H1 (cell line): Measurements from ENCODE around the gene CYP46A1. TPM values are rescaled to one million over a fixed set of nuclear protein-coding genes. Genes with fewer than 3 reads are reported as not detected.

ENCODE experiments used
- CTCF ChIA-PET: fragments of 300-600 bp; sonication (Branson Sonifier 250); formaldehyde crosslinking; loops from one replicate; lab custom pipeline; 2021; ENCODE audit not compliant: partially characterized antibody; lab: Charles Lee
- POLR2A ChIA-PET: fragments of 300-600 bp; sonication (Branson Sonifier 250); formaldehyde crosslinking; loops from one replicate; lab custom pipeline; 2021; ENCODE audit warnings: inconsistent platforms; ENCODE audit not compliant: partially characterized antibody; lab: Charles Lee
- DNase-seq, 2 experiments: peaks; one replicate each; pipeline versions ENCODE4 v3.0.0 to v3.0.0-alpha.2; 2010 to 2022; ENCODE audit warnings: low spot score in 2 of 2, low read depth in 1 of 2, mixed read lengths in 1 of 2
- FAIRE-seq: peaks from 2 replicates; lab custom pipeline; 2011; peaks lifted over from hg19 to GRCh38; lab: Jason Lieb, UNC
- H2AFZ ChIP-seq: 2 replicates; pipeline ENCODE4 v1.8.1; 2012; ENCODE audit warnings: low read length, inconsistent platforms
- H2AK5ac ChIP-seq: 2 replicates; pipeline ENCODE4 v1.6.1; 2013; ENCODE audit warnings: low read depth, low read length
- H2BK120ac ChIP-seq: replicated peaks from 2 replicates; pipeline ENCODE3; 2013; ENCODE audit warnings: low read depth, low read length, inconsistent platforms
- H2BK12ac ChIP-seq: 2 replicates; pipeline ENCODE4 v1.6.1; 2013; ENCODE audit warnings: low read depth, low read length
- H2BK15ac ChIP-seq: 2 replicates; pipeline ENCODE4 v1.6.1; 2013; ENCODE audit warnings: low read length
- H2BK20ac ChIP-seq: 2 replicates; pipeline ENCODE4 v1.6.1; 2013; ENCODE audit warnings: low read length
- H2BK5ac ChIP-seq: 2 replicates; pipeline ENCODE4 v1.6.1; 2013; ENCODE audit warnings: low read depth, low read length
- H3K14ac ChIP-seq: 2 replicates; pipeline ENCODE4 v1.6.1; 2013; ENCODE audit warnings: inconsistent platforms; ENCODE audit not compliant: insufficient read length
- H3K18ac ChIP-seq: 2 replicates; pipeline ENCODE4 v1.6.1; 2013; ENCODE audit warnings: low read length; ENCODE audit errors: extremely low read depth
- H3K23ac ChIP-seq: 2 replicates; pipeline ENCODE4 v1.6.1; 2013; ENCODE audit warnings: inconsistent platforms; ENCODE audit not compliant: insufficient read length
- H3K23me2 ChIP-seq: 2 replicates; pipeline ENCODE4 v1.6.1; 2013; ENCODE audit warnings: low read depth, low read length
- H3K27ac ChIP-seq: 2 replicates; pipeline ENCODE4 v1.6.1; 2011; ENCODE audit warnings: low read depth, low read length, inconsistent platforms
- H3K27me3 ChIP-seq, 4 experiments: replicated peaks in 1 of 4; 1 replicate in 1 of 4; 2 replicates in 3 of 4; pipeline versions ENCODE4 v1.6.1 to v1.8.1; 2011 to 2013; ENCODE audit warnings: low read length in 3 of 4, mild to moderate bottlenecking in 3 of 4, inconsistent platforms in 2 of 4, mixed read lengths in 2 of 4, moderate library complexity in 1 of 4; ENCODE audit not compliant: control insufficient read depth in 3 of 4, insufficient read depth in 3 of 4; ENCODE audit errors: extremely low read depth in 1 of 4
- H3K36me3 ChIP-seq, 4 experiments: 2 replicates each; pipeline versions ENCODE4 v1.6.1 to v1.8.1; 2011 to 2013; ENCODE audit warnings: mild to moderate bottlenecking in 4 of 4, low read length in 3 of 4, moderate library complexity in 2 of 4, control low read depth in 1 of 4, inconsistent platforms in 1 of 4; ENCODE audit not compliant: insufficient read depth in 4 of 4, control insufficient read depth in 2 of 4
- H3K4ac ChIP-seq: replicated peaks from 2 replicates; pipeline ENCODE3; 2013; ENCODE audit warnings: low read length, low read depth, mixed read lengths, inconsistent platforms; ENCODE audit not compliant: insufficient read length
- H3K4me1 ChIP-seq, 4 experiments: replicated peaks in 1 of 4; 1 replicate in 1 of 4; 2 replicates in 3 of 4; pipeline versions ENCODE4 v1.6.1 to v1.8.1; 2011 to 2013; ENCODE audit warnings: low read length in 3 of 4, inconsistent platforms in 2 of 4, mixed read lengths in 1 of 4; ENCODE audit not compliant: insufficient read depth in 4 of 4, control insufficient read depth in 3 of 4
- H3K4me2 ChIP-seq, 2 experiments: 2 replicates each; pipeline versions ENCODE4 v1.6.1 to v1.8.1; 2011 to 2013; ENCODE audit warnings: low read depth in 2 of 2, low read length in 2 of 2, control low read depth in 1 of 2, inconsistent platforms in 1 of 2, mild to moderate bottlenecking in 1 of 2; ENCODE audit not compliant: insufficient read depth in 1 of 2
- H3K4me3 ChIP-seq, 4 experiments: fragments of 200-600, 300-600 bp in 1 of 4; sonication (generic), shearing (Covaris generic), sonication (Bioruptor Twin) in 1 of 4; 2 replicates each; pipeline versions ENCODE4 v1.5.1 to v1.8.1; 2011 to 2016; ENCODE audit warnings: low read length in 4 of 4, low read depth in 3 of 4, control low read depth in 2 of 4, inconsistent platforms in 2 of 4, mild to moderate bottlenecking in 2 of 4, mixed read lengths in 1 of 4, moderate library complexity in 1 of 4; ENCODE audit not compliant: insufficient read depth in 2 of 4; ENCODE audit errors: extremely low read depth in 1 of 4
- H3K56ac ChIP-seq: replicated peaks from 2 replicates; pipeline ENCODE3; 2013; ENCODE audit warnings: low read depth, mild to moderate bottlenecking, mixed read lengths, low read length, inconsistent platforms; ENCODE audit not compliant: insufficient read length
- H3K79me1 ChIP-seq: 2 replicates; pipeline ENCODE4 v1.6.1; 2013; ENCODE audit warnings: low read depth, low read length, control low read depth
- H3K79me2 ChIP-seq, 2 experiments: 2 replicates each; pipeline versions ENCODE4 v1.6.1 to v1.8.1; 2012 to 2013; ENCODE audit warnings: low read length in 2 of 2, mild to moderate bottlenecking in 2 of 2, inconsistent platforms in 1 of 2; ENCODE audit not compliant: insufficient read depth in 2 of 2, control insufficient read depth in 1 of 2
- H3K9ac ChIP-seq, 4 experiments: replicated peaks in 1 of 4; 1 replicate in 1 of 4; 2 replicates in 3 of 4; pipeline versions ENCODE4 v1.6.1 to v1.8.1; 2011 to 2013; ENCODE audit warnings: low read depth in 3 of 4, low read length in 3 of 4, control low read depth in 2 of 4, mild to moderate bottlenecking in 2 of 4, moderate library complexity in 2 of 4, inconsistent platforms in 1 of 4; ENCODE audit errors: extremely low read depth in 1 of 4
- H3K9me3 ChIP-seq, 2 experiments: 2 replicates each; pipeline versions ENCODE4 v1.6.1 to v1.8.1; 2012 to 2013; ENCODE audit warnings: mild to moderate bottlenecking in 2 of 2, moderate library complexity in 2 of 2, control low read depth in 1 of 2, inconsistent platforms in 1 of 2, low read depth in 1 of 2, low read length in 1 of 2, mixed read lengths in 1 of 2; ENCODE audit not compliant: insufficient read depth in 2 of 2
- H4K20me1 ChIP-seq, 2 experiments: replicated peaks in 1 of 2; 2 replicates each; pipeline versions ENCODE3 to v1.8.1; 2011 to 2013; ENCODE audit warnings: inconsistent platforms in 2 of 2, low read length in 2 of 2, mild to moderate bottlenecking in 1 of 2; ENCODE audit not compliant: insufficient read depth in 2 of 2, control insufficient read depth in 1 of 2
- H4K5ac ChIP-seq: 2 replicates; pipeline ENCODE4 v1.6.1; 2013; ENCODE audit warnings: low read length, low read depth, mixed read lengths, inconsistent platforms; ENCODE audit not compliant: insufficient read length
- H4K8ac ChIP-seq: 2 replicates; pipeline ENCODE4 v1.8.0; 2013; ENCODE audit warnings: mild to moderate bottlenecking, moderate library complexity, low read length, inconsistent platforms; ENCODE audit not compliant: insufficient read depth; ENCODE audit errors: extremely low read depth
- H4K91ac ChIP-seq: replicated peaks from 2 replicates; pipeline ENCODE3; 2013; ENCODE audit warnings: low read length, mixed read lengths, inconsistent platforms; ENCODE audit not compliant: insufficient read length
- CEBPB ChIP-seq: IDR thresholded peaks from 2 replicates; pipeline ENCODE4 v1.6.1; 2012; ENCODE audit warnings: low read depth, low read length
- EZH2 ChIP-seq: fragments of 200-600 bp; sonication (generic); IDR thresholded peaks from 2 replicates; pipeline ENCODE4 v1.7.1; 2012; ENCODE audit warnings: low read depth, mild to moderate bottlenecking, moderate library complexity, low read length, inconsistent platforms; ENCODE audit not compliant: severe bottlenecking
- HDAC2 ChIP-seq, 2 experiments: fragments of 300-600 bp in 1 of 2; sonication (generic) in 1 of 2; IDR thresholded peaks; 2 replicates each; pipeline ENCODE4 v1.6.1; 2011 to 2012; ENCODE audit warnings: low read depth in 2 of 2, low read length in 2 of 2, mild to moderate bottlenecking in 2 of 2, moderate library complexity in 2 of 2, borderline replicate concordance in 1 of 2, inconsistent platforms in 1 of 2
- MAX ChIP-seq: IDR thresholded peaks from 2 replicates; pipeline ENCODE4 v1.6.1; 2012; ENCODE audit warnings: inconsistent platforms
- SP1 ChIP-seq: IDR thresholded peaks from 2 replicates; pipeline ENCODE4 v1.6.1; 2011; ENCODE audit warnings: low read depth, low read length
- TAF1 ChIP-seq: IDR thresholded peaks from 2 replicates; pipeline ENCODE4 v1.6.1; 2011; ENCODE audit warnings: mild to moderate bottlenecking, low read depth, low read length
- TBP ChIP-seq: IDR thresholded peaks from 2 replicates; pipeline ENCODE4 v1.6.1; 2011; ENCODE audit warnings: low read depth, low read length, improper control_type of control experiment
- TEAD4 ChIP-seq: IDR thresholded peaks from 2 replicates; pipeline ENCODE4 v1.6.1; 2012; ENCODE audit warnings: low read depth, low read length, inconsistent platforms, mixed read lengths
- WGBS, 2 experiments: shearing (Covaris generic) in 1 of 2; methylation state at CpG; one replicate each; pipeline versions ENCODE4 v1.1.6 to v1.1.7; 2013 to 2015; ENCODE audit warnings: low lambda C conversion rate in 2 of 2, mixed read lengths in 2 of 2, inconsistent platforms in 1 of 2, low coverage in 1 of 2, missing lambda C conversion rate in 1 of 2; ENCODE audit not compliant: insufficient replicate concordance in 2 of 2, insufficient coverage in 1 of 2, insufficient read length in 1 of 2; ENCODE audit errors: extremely low coverage in 1 of 2, missing lambda C conversion rate in 1 of 2; 5-methylcytosine and 5-hydroxymethylcytosine counted together
- polyA plus RNA-seq, 7 experiments: library from polyadenylated mRNA; depleted of rRNA in 3 of 7; stranded (reverse) in 5 of 7; unstranded in 2 of 7; fragments of >200 nt in 5 of 7; fragments of 200-250 nt in 2 of 7; gene quantifications; 1 replicate in 5 of 7; 2 replicates in 1 of 7; 4 replicates in 1 of 7; pipeline versions ENCODE4 v1.2.1 to v1.2.3, GENCODE V29; 2011 to 2013; ENCODE audit warnings: missing spikeins in 2 of 7, mixed read lengths in 2 of 7
- total RNA-seq: library from RNA; stranded (reverse); fragmentation: NEBNext Ultra II Directional; extraction: Animal tissue kit (Norgen Biotek cat#: 25700); gene quantifications from 2 replicates; pipeline ENCODE4 v1.2.1, GENCODE V29; 2021
- TF ChIP-seq, protein P1 (sequence below): IDR thresholded peaks from 2 replicates; pipeline ENCODE4 v1.6.1; 2011; ENCODE audit warnings: low read length, improper control_type of control experiment
- TF ChIP-seq, protein P2 (sequence below), 3 experiments: IDR thresholded peaks; 1 replicate in 2 of 3; 2 replicates in 1 of 3; pipeline versions ENCODE4 v1.5.1 to v1.6.1; 2011; ENCODE audit warnings: low read length in 3 of 3, mild to moderate bottlenecking in 3 of 3, inconsistent platforms in 2 of 3, low read depth in 1 of 3, moderate library complexity in 1 of 3; ENCODE audit not compliant: insufficient read depth in 1 of 3; ENCODE audit errors: control extremely low read depth in 1 of 3

The CYP46A1 gene
- total and polyA plus RNA-seq, 2 of the 8 experiments (the other 6 are each of a cell fraction or from before 2014, with no cell fraction given) = 0.41 to 1.3 TPM

- H3K36me3 ChIP-seq = no peaks in the 10 kb centered on the region
- H3K4me2 ChIP-seq = no peak overlapping the region
- no peak overlapping the region for H3K18ac ChIP-seq
- H2BK15ac ChIP-seq = 0 out of 2 replicates have a peak overlapping the region, but pooled peaks have one; percentile 8
- H4K8ac ChIP-seq = no peak overlapping the region
- H3K9ac ChIP-seq = no peak overlapping the region
- H4K5ac ChIP-seq = no peak overlapping the region
- H2BK5ac ChIP-seq = no peak overlapping the region
- no peak overlapping the region for H3K27ac ChIP-seq
- CTCF ChIA-PET = interaction anchor here (1.3 to 5.1 kb wide), 5 partner anchors 12 to 229 kb away, joined by 3 to 36 read pairs (median 3); no protein-coding TSS in a partner anchor
- FAIRE-seq (no peak), DNase-seq (no peak)
- H3K4me3 ChIP-seq = no peak overlapping the region
- H3K56ac ChIP-seq = no peak overlapping the region
- no peaks in the 10 kb centered on the region for H3K23me2 ChIP-seq
- H2BK120ac ChIP-seq = no peak overlapping the region
- H2BK12ac ChIP-seq = no peak overlapping the region
- no peak overlapping the region for H3K23ac ChIP-seq
- no peaks in the 10 kb centered on the region; a peak in 1 of 4 replicates for H3K9me3 ChIP-seq
- no peaks in the 10 kb centered on the region for H3K27me3 ChIP-seq
- WGBS, 2 experiments = 88% methylated on average over 5 of the region's 5 CpGs; no CpG with 5 or more reads in 1 of the 2 experiments
- POLR2A ChIA-PET = interaction anchor here (1.2 kb wide), 1 partner anchor 173 kb away, joined by 3 read pairs; no protein-coding TSS in a partner anchor
- H4K20me1 ChIP-seq = no peaks in the 10 kb centered on the region
- no peak overlapping the region for H3K14ac ChIP-seq
- H3K4me1 ChIP-seq = peaks cover 0 to 2% (median 0%) of the 10 kb centered on the region in 4 experiments; a peak in 3 of 7 replicates
- H2BK20ac ChIP-seq = no peak overlapping the region
- H2AK5ac ChIP-seq = no peak overlapping the region
- no peaks in the 10 kb centered on the region for H3K79me2 ChIP-seq
- no peaks in the 10 kb centered on the region for H3K79me1 ChIP-seq
- no peak overlapping the region for H2AFZ ChIP-seq
- H4K91ac ChIP-seq = no peak overlapping the region
- no peak overlapping the region for H3K4ac ChIP-seq
- TF ChIP-seq CEBPB = no peak
- TF ChIP-seq EZH2 = no peak
- no peak for TF ChIP-seq HDAC2 (IDR thresholded peaks at IDR 0.05; ENCODE audit: borderline replicate concordance in 1 of 2, low read depth in 2 of 2, low read length in 2 of 2)
- TF ChIP-seq SP1 = no peak
- TF ChIP-seq TAF1 = no peak
- TF ChIP-seq MAX = no peak
- TF ChIP-seq, protein P1, sequence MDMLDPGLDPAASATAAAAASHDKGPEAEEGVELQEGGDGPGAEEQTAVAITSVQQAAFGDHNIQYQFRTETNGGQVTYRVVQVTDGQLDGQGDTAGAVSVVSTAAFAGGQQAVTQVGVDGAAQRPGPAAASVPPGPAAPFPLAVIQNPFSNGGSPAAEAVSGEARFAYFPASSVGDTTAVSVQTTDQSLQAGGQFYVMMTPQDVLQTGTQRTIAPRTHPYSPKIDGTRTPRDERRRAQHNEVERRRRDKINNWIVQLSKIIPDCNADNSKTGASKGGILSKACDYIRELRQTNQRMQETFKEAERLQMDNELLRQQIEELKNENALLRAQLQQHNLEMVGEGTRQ = no peak
- no peak for TF ChIP-seq TEAD4
- TF ChIP-seq TBP = no peak
- TF ChIP-seq, protein P2, sequence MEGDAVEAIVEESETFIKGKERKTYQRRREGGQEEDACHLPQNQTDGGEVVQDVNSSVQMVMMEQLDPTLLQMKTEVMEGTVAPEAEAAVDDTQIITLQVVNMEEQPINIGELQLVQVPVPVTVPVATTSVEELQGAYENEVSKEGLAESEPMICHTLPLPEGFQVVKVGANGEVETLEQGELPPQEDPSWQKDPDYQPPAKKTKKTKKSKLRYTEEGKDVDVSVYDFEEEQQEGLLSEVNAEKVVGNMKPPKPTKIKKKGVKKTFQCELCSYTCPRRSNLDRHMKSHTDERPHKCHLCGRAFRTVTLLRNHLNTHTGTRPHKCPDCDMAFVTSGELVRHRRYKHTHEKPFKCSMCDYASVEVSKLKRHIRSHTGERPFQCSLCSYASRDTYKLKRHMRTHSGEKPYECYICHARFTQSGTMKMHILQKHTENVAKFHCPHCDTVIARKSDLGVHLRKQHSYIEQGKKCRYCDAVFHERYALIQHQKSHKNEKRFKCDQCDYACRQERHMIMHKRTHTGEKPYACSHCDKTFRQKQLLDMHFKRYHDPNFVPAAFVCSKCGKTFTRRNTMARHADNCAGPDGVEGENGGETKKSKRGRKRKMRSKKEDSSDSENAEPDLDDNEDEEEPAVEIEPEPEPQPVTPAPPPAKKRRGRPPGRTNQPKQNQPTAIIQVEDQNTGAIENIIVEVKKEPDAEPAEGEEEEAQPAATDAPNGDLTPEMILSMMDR (IDR thresholded peaks at IDR 0.05; ENCODE audit: control extremely low read depth in 1 of 3, insufficient read depth in 1 of 3, low read depth in 1 of 3, low read length in 3 of 3) = no peak
Measured at GRCh38 chr14:99717682-99718013, 33.5 kb downstream of the CYP46A1 start.
